ENCODE measurements around the gene OSTN. TPM values are rescaled to one million over a fixed set of nuclear protein-coding genes. Genes with fewer than 3 reads are reported as not detected.

Gene OSTN
- total and polyA plus RNA-seq, 2 donors (not counting 3 experiments of a cell fraction or from before 2014, with no cell fraction given) = not detected

DNA sequence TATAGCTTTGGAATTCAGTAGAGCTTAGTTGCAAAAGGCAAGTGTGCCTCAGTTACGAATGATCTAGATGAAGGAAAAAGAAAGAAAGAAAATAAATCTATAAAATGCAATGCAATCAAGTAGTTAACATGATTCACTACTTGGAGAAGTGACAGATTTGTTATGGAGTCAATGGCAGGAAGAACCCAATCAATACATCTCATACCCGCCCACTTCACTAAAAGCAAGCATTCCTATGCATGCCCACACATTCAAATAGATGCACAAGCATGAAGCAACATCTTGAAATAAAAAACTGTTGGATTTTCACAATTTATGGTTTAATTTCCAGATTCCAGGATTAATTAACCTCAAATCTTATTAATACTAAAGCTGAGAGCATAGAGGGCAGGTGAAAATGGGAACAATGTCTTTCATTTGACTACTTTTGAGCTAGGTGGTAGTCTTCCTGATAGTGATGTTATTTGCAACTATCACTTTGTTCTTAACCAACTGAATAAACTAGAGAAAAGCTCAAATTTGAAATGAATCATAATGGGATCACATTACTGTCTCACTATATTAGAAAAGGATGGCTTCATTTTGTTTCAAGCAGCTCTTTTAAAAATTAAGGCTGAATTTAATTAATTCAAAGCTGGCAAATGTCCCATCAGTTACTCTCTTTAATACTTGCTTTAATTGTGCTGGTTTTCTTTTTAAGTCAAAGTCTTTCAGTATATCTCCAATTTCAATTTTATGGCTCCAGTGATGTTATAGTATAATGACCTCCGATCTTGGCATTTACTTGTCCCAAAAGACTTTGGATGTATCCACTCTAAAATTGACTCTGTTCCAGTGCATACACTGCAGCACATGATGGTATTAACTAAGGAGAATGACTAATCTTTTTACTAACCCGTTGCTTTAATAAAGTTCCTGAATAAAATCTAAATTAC, 83.5 kb downstream of the OSTN start:
- H3K4me3 ChIP-seq (replicated peaks in 1 of 3; ENCODE audit: insufficient read depth in 1 of 3, low read depth in 1 of 3, low read length in 3 of 3) = no peak overlapping the region
- no peak for DNase-seq (ENCODE audit: low read depth, low spot score)
- no peaks in the 10 kb centered on the region for H3K36me3 ChIP-seq (ENCODE audit: control insufficient read depth in 2 of 2, extremely low read depth in 1 of 2, insufficient read depth in 2 of 2, low read length in 2 of 2)
- ChIA-PET POLR2A (no interaction called here), CTCF (interaction anchor here (1.5 kb wide), 1 partner anchor 10 kb away, joined by 5 read pairs; no protein-coding TSS in a partner anchor)
- TF ChIP-seq POLR2A (IDR thresholded peaks at IDR 0.05; ENCODE audit: low read depth, low read length) (no peak), POLR2AphosphoS5 (IDR thresholded peaks at IDR 0.05; ENCODE audit: insufficient read depth, low read depth, low read length) (no peak), FOS (IDR thresholded peaks at IDR 0.05; ENCODE audit: borderline replicate concordance, insufficient read depth, low read length) (no peak), MYC (IDR thresholded peaks at IDR 0.05; ENCODE audit: low read depth, low read length) (no peak), GATA2 (IDR thresholded peaks at IDR 0.05; ENCODE audit: insufficient read depth, insufficient read length, low read depth, low read length) (no peak), EZH2 (IDR thresholded peaks at IDR 0.05; ENCODE audit: borderline replicate concordance, low read depth, low read length, severe bottlenecking) (no peak), JUN (IDR thresholded peaks at IDR 0.05; ENCODE audit: borderline replicate concordance, insufficient read depth, insufficient read length, low read depth) (no peak)
- TF ChIP-seq, protein P1, sequence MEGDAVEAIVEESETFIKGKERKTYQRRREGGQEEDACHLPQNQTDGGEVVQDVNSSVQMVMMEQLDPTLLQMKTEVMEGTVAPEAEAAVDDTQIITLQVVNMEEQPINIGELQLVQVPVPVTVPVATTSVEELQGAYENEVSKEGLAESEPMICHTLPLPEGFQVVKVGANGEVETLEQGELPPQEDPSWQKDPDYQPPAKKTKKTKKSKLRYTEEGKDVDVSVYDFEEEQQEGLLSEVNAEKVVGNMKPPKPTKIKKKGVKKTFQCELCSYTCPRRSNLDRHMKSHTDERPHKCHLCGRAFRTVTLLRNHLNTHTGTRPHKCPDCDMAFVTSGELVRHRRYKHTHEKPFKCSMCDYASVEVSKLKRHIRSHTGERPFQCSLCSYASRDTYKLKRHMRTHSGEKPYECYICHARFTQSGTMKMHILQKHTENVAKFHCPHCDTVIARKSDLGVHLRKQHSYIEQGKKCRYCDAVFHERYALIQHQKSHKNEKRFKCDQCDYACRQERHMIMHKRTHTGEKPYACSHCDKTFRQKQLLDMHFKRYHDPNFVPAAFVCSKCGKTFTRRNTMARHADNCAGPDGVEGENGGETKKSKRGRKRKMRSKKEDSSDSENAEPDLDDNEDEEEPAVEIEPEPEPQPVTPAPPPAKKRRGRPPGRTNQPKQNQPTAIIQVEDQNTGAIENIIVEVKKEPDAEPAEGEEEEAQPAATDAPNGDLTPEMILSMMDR (IDR thresholded peaks at IDR 0.05; ENCODE audit: extremely low read depth in 1 of 2, insufficient read depth in 1 of 2, low read depth in 1 of 2, low read length in 2 of 2) = no peak
- TF ChIP-seq, protein P2, sequence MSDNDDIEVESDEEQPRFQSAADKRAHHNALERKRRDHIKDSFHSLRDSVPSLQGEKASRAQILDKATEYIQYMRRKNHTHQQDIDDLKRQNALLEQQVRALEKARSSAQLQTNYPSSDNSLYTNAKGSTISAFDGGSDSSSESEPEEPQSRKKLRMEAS (IDR thresholded peaks at IDR 0.05; ENCODE audit: insufficient read depth, insufficient read length) = no peak
- no peaks in the 10 kb centered on the region for H3K27me3 ChIP-seq (ENCODE audit: control insufficient read depth in 2 of 2, insufficient read depth in 2 of 2, low read length in 2 of 2)
- no peak overlapping the region for H3K27ac ChIP-seq (ENCODE audit: insufficient read depth, low read depth, low read length)
- no peaks in the 10 kb centered on the region for H3K79me2 ChIP-seq (ENCODE audit: control insufficient read depth, insufficient read depth, low read length)
- H3K9me3 ChIP-seq (replicated peaks; ENCODE audit: control insufficient read depth, insufficient read depth, low read length) = no peaks in the 10 kb centered on the region
- no peak overlapping the region for H2AFZ ChIP-seq (ENCODE audit: low read depth, low read length)
- H4K20me1 ChIP-seq (replicated peaks; ENCODE audit: control insufficient read depth, extremely low read depth, insufficient read depth, low read length) = no peaks in the 10 kb centered on the region
- no peak overlapping the region for H3K9ac ChIP-seq (replicated peaks; ENCODE audit: extremely low read depth, insufficient read depth, low read length)
- no peak overlapping the region for H3K4me2 ChIP-seq (ENCODE audit: insufficient read depth, low read length)
- intact Hi-C loops (cut with micrococcal nuclease) = no loop called here
- dilution Hi-C loops (cut with MboI; ENCODE audit: extremely low pct_ligation_motif_present, low sequenced_read_pairs) = no loop called here
- no TSS peak for BruUV-seq (replicated peaks)
- H3K4me1 ChIP-seq (ENCODE audit: control insufficient read depth, extremely low read depth, insufficient read depth, low read length) = no peaks in the 10 kb centered on the region
- no peak for FAIRE-seq
- H3K9me1 ChIP-seq (replicated peaks; ENCODE audit: control insufficient read depth, extremely low read depth, insufficient read depth, low read length) = no peaks in the 10 kb centered on the region

Data from endothelial cell of umbilical vein (primary cell).